ENCODE results near the gene USP34. TPM values are rescaled to one million over a fixed set of nuclear protein-coding genes. Genes with fewer than 3 reads are reported as not detected.

USP34 gene
- total RNA-seq, 1 donor from 2014 or later = 58.5 TPM

- no peak for ATAC-seq
Observed at GRCh38 chr2:61371027-61371426, 99.9 kb downstream of the USP34 start.

- no peak for ATAC-seq
Observed at GRCh38 chr2:61368687-61369665, 101.9 kb downstream of the USP34 start.

GRCh38 chr2:61367177-61367576 is 103.7 kb downstream of the USP34 start:
- no peak for ATAC-seq

GRCh38 chr2:61363580-61363979 is 107.3 kb downstream of the USP34 start:
- no peak for ATAC-seq

- ATAC-seq = no peak
Observed at GRCh38 chr2:61362873-61363272, 108.0 kb downstream of the USP34 start.

GRCh38 chr2:61361068-61361467 is 109.8 kb downstream of the USP34 start:
- ATAC-seq = no peak

- no peak for ATAC-seq
Observed at GRCh38 chr2:61359058-61359457, 111.8 kb downstream of the USP34 start.

- ATAC-seq = peak; percentile 70
Observed at GRCh38 chr2:61357681-61358080, 113.2 kb downstream of the USP34 start.

GRCh38 chr2:61356958-61357350 is 113.9 kb downstream of the USP34 start:
- ATAC-seq = no peak

GRCh38 chr2:61356261-61356957 is 114.5 kb downstream of the USP34 start:
- ATAC-seq = peak; percentile 67

- ATAC-seq = no peak
Observed at GRCh38 chr2:61354543-61355197, 116.2 kb downstream of the USP34 start.

GRCh38 chr2:61353909-61354308 is 117.0 kb downstream of the USP34 start:
- ATAC-seq = no peak

GRCh38 chr2:61350777-61351176 is 120.1 kb downstream of the USP34 start:
- no peak for ATAC-seq

- no peak for ATAC-seq
Observed at GRCh38 chr2:61343141-61343540, 127.7 kb downstream of the USP34 start.

GRCh38 chr2:61340242-61340641 is 130.6 kb downstream of the USP34 start:
- ATAC-seq = peak; percentile 87

GRCh38 chr2:61338447-61338846 is 132.4 kb downstream of the USP34 start:
- ATAC-seq = no peak

GRCh38 chr2:61335187-61335586 is 135.7 kb downstream of the USP34 start:
- no peak for ATAC-seq

- no peak for ATAC-seq
Observed at GRCh38 chr2:61334466-61334865, 136.4 kb downstream of the USP34 start.

GRCh38 chr2:61328707-61329251 is 142.1 kb downstream of the USP34 start:
- ATAC-seq = no peak

GRCh38 chr2:61327173-61327572 is 143.7 kb downstream of the USP34 start:
- no peak for ATAC-seq

GRCh38 chr2:61326423-61326822 is 144.5 kb downstream of the USP34 start:
- ATAC-seq = no peak

- no peak for ATAC-seq
Observed at GRCh38 chr2:61320181-61320580, 150.7 kb downstream of the USP34 start.

GRCh38 chr2:61318553-61318952 is 152.3 kb downstream of the USP34 start:
- ATAC-seq = no peak
